ENCODE measurements around the gene ZNF814.
A peak's percentile ranks its signal among the peaks of the same experiment; 100 is the strongest.
"Not testable (repeated sequence)": the region's sequence is repeated elsewhere in the genome, so short reads cannot be mapped to it uniquely, and the experiment has no call there.

Gene ZNF814

GRCh38 chr19:57850553-57851017 is 38.3 kb downstream of the ZNF814 start:
- FAIRE-seq (no peak), DNase-seq (ENCODE audit: insufficient read length, low spot score) (no peak)
- TF ChIP-seq, protein P1, sequence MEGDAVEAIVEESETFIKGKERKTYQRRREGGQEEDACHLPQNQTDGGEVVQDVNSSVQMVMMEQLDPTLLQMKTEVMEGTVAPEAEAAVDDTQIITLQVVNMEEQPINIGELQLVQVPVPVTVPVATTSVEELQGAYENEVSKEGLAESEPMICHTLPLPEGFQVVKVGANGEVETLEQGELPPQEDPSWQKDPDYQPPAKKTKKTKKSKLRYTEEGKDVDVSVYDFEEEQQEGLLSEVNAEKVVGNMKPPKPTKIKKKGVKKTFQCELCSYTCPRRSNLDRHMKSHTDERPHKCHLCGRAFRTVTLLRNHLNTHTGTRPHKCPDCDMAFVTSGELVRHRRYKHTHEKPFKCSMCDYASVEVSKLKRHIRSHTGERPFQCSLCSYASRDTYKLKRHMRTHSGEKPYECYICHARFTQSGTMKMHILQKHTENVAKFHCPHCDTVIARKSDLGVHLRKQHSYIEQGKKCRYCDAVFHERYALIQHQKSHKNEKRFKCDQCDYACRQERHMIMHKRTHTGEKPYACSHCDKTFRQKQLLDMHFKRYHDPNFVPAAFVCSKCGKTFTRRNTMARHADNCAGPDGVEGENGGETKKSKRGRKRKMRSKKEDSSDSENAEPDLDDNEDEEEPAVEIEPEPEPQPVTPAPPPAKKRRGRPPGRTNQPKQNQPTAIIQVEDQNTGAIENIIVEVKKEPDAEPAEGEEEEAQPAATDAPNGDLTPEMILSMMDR (IDR thresholded peaks at IDR 0.05; ENCODE audit: insufficient read depth, missing control alignments): no peak

DNA sequence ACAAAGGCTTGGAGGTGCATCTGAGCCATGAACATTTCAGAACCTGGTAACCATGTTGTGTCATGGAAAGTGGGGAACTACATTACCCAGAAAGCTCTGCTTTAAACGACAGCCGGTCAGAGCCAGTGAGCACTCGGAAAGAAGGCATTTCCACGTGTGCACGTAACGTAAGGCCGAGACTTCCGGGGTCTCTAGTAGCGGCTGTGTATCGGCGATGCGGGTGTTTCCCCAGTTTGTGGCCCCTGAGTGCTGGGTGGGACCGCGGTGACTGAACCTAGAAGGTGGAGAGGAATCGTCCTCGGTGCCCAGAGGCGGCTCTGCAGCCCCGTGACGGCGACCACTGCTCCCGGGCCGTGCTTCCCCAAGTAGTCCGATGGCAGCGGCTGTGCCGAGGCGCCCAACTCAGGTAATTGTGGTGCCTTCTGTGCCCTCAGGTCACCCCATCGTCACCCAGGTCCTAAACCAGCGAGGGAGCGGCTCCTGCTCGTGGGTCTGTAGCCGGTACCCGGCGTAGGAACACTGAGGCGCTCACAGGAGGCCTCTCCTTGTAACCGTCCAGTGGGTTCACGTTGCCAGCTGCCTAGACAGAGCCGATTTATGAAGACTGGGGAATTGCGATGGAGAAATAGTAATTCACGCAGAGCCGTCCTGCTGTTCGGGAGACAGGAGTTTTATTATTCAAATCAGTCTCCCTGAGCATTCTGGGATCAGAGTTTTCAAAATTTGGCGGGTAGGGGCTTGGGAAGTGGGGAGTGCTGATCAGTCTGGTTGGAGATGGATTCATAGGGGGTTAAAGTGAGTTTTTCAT is 39.0 kb downstream of the ZNF814 start, which contains the start of gene ZNF587:
Gene ZNF587 (plus strand): TSS at position 194 of the 808 bp plus-strand sequence. CDS start 180 bp downstream, at position 374.
- peak; percentile 40 for DNase-seq (ENCODE audit: insufficient read length, low spot score)
- peak; percentile 11 for FAIRE-seq

DNA sequence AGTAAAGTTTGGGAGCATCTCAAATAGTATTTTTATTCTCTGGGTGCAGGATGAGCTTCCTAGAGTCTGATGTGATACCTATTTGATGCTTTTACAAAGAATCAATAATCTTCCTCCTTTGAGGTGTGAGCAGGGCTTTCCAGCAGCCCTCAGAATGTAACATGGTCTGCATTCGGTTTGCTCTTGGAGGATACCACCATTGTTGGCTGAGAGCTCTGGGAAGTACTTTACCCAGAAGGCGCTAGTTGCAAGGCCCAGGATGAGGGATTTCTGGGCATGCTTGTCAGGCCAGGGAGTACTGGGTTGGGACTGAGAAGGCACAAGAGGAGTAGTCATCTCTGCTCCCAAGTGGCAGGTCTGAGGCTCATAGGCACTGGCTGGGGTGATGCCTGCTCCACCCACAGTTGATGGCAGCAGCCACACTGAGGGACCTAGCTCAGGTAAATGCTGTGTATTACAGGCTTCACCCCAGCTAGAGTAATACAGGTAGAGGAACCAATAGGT is 39.6 kb downstream of the ZNF814 start:
- DNase-seq (ENCODE audit: insufficient read length, low spot score); FAIRE-seq: not testable (repeated sequence)

GRCh38 chr19:57847164-57847563 is 41.7 kb downstream of the ZNF814 start:
- DNase-seq (ENCODE audit: insufficient read length, low spot score); FAIRE-seq: not testable (repeated sequence)

- DNase-seq (ENCODE audit: insufficient read length, low spot score) (no peak), FAIRE-seq (no peak)
- TF ChIP-seq, protein P1 (IDR thresholded peaks at IDR 0.05; ENCODE audit: insufficient read depth, missing control alignments): no peak
Measured at GRCh38 chr19:57841122-57841763, 47.6 kb downstream of the ZNF814 start.

DNA sequence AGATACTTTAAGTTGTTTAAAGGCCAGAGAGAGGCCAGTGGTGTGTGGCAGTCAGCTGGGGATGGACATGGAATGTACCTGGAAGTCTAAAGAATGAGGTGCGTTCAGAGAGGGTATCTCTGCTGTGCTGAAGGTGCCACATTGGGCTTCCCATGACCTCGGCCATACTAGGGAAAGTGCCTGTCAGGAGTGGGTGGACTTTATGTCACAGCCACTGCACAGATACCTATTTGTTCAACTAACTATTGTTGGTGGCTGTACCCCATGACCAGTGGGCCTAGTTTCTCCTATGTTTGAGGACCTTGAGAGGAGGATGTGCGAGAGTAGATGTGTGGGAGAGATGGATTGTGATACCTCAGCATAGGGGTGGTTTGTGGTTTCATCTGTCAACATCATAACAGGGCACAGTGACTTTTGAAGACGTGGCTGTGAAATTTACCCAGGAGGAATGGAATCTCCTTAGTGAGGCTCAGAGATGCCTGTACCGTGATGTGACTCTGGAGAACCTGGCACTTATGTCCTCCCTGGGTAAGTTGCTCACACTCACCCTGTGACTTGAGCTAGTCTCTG is 50.1 kb downstream of the ZNF814 start:
- not testable (repeated sequence) for FAIRE-seq; DNase-seq (ENCODE audit: insufficient read length, low spot score)

- not testable (repeated sequence) for FAIRE-seq; DNase-seq (ENCODE audit: insufficient read length, low spot score)
Measured at GRCh38 chr19:57836991-57837390, 51.8 kb downstream of the ZNF814 start.

DNA sequence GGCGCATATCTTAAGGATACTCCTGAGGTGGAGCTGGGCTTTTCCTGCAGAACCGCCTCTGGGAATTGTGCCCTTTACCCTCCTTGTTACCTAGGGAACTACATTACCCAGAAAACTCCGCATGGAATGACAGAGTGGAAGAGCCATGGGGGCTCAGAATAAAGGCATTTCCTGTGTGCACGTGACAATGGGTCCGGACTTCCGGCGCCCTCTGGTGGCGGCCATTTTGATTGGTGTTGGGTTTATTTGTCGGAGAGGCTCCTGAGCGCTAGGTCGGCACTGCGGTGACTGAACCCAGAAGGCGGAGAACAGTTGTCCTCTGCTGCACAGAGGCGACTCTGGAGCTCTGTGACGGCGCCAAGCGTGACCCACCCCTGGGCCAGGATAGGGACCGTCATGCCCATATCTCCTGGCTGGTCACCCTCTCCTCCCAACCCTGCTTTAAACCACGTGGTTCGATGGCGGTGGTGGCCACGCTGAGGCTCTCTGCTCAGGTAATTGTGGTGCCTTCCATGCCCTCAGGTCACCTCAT is 58.7 kb downstream of the ZNF814 start, which contains the start of gene ZNF587B:
Gene ZNF587B (plus strand): TSS at position 229 of the 532 bp plus-strand sequence. CDS start 230 bp downstream, at position 459.
- FAIRE-seq (peak; percentile 77), DNase-seq (ENCODE audit: insufficient read length, low spot score) (peak; percentile 63)
- TF ChIP-seq, protein P1 (IDR thresholded peaks at IDR 0.05; ENCODE audit: insufficient read depth, missing control alignments): peak; percentile 30

DNA sequence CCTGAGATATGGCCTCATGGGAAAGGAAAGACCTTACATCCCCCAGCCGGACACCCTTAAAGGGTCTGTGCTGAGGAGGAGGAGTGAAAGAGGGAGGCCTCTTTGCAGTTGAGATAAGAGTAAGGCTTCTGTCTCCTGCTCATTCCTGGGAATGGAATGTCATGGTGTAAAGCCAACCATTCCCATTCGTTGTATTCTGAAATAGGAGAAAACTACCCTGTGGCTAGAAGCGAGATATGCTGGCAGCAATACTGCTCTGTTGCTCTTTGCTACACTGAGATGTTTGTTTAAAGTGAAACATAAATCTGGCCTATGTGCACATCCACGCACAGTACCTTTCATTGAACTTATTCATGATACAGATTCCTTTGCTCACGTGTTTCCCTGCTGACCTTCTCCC is 59.5 kb downstream of the ZNF814 start:
- no peak for DNase-seq (ENCODE audit: insufficient read length, low spot score)
- TF ChIP-seq, protein P1 (IDR thresholded peaks at IDR 0.05; ENCODE audit: insufficient read depth, missing control alignments): no peak
- no peak for FAIRE-seq
